Upper lobe of left lung (tissue), 6 donors: ENCODE results near the gene STAB2. TPM values are rescaled to one million over a fixed set of nuclear protein-coding genes. Genes with fewer than 3 reads are reported as not detected.

ENCODE experiments used
- ATAC-seq, 2 donors: fragments of 200-7000 bp; cut with Tn5 transposase; one replicate each; pipeline ENCODE4 v1.9.1; 2022; ENCODE audit warnings: mild to moderate bottlenecking in 2 of 2, moderate library complexity in 2 of 2; ENCODE audit not compliant: low FRiP score in 2 of 2
- DNase-seq, 2 donors: peaks; one replicate each; pipeline ENCODE4 v3.0.0-alpha.2; 2019 to 2020
- H3K27ac ChIP-seq, 4 donors: fragments of 200-600 bp; sonication (generic); one replicate each; pipeline ENCODE4 v1.5.1; 2016 to 2019
- H3K27me3 ChIP-seq, 4 donors: fragments of 200-600 bp; sonication (generic); one replicate each; pipeline ENCODE4 v1.5.1; 2017 to 2019
- H3K36me3 ChIP-seq, 4 donors: fragments of 200-600 bp; sonication (generic); one replicate each; pipeline ENCODE4 v1.5.1; 2016 to 2019
- H3K4me1 ChIP-seq, 4 donors: fragments of 200-600 bp; sonication (generic); one replicate each; pipeline ENCODE4 v1.5.1; 2018 to 2019
- H3K4me3 ChIP-seq, 4 donors: fragments of 200-600 bp; sonication (generic); one replicate each; pipeline ENCODE4 v1.5.1; 2017 to 2019; ENCODE audit warnings: mild to moderate bottlenecking in 2 of 4, moderate library complexity in 1 of 4
- H3K9me3 ChIP-seq, 4 donors: fragments of 200-600 bp; sonication (generic); one replicate each; pipeline ENCODE4 v1.5.1; 2018 to 2019
- CTCF ChIP-seq, 6 experiments: fragments of 450-650 bp in 4 of 6; fragments of 200-600 bp in 2 of 6; sonication (generic) in 2 of 6; IDR thresholded peaks; one replicate each; pipeline ENCODE4 v1.5.1; 2016 to 2019; ENCODE audit warnings: antibody characterized with exemption in 6 of 6
- EP300 ChIP-seq, 4 donors: sonication (generic); formaldehyde crosslinking; IDR thresholded peaks; one replicate each; pipeline ENCODE4 v1.5.1; 2017; ENCODE audit warnings: antibody characterized with exemption in 4 of 4, control low read depth in 2 of 4
- POLR2A ChIP-seq, 4 donors: fragments of 450-650 bp; IDR thresholded peaks; one replicate each; pipeline ENCODE4 v1.5.1; 2016 to 2017; ENCODE audit warnings: antibody characterized with exemption in 4 of 4, mild to moderate bottlenecking in 2 of 4
- POLR2AphosphoS5 ChIP-seq, 2 donors: sonication (generic); formaldehyde crosslinking; IDR thresholded peaks; one replicate each; pipeline ENCODE4 v1.5.1; 2017; ENCODE audit warnings: antibody characterized with exemption in 2 of 2
- WGBS, 2 donors: methylation state at CpG; one replicate each; pipeline ENCODE4 v1.1.5; 2017 to 2018; 5-methylcytosine and 5-hydroxymethylcytosine counted together
- total RNA-seq, 6 donors: library from RNA; depleted of rRNA in 4 of 6; stranded (reverse); fragments of >200 nt in 4 of 6; gene quantifications; one replicate each; pipeline versions ENCODE4 v1.1.0 to v1.2.1, GENCODE V29; 2016 to 2021
- donor health status: DM: no; HTN: no; CAD: no; lungs with moderate emphysema.
- donor health status: DM: no; HTN: yes; CAD: no; lungs with severe emphysema.

Gene STAB2
- total RNA-seq, 6 donors from 2014 or later: 0.10 to 2.4 (median 0.22) TPM; not detected in 1

- H3K27ac ChIP-seq: no peak overlapping the region
- H3K4me1 ChIP-seq: peaks cover 0 to 11% (median 1%) of the 10 kb centered on the region in 4 donors
- no peaks in the 10 kb centered on the region for H3K36me3 ChIP-seq
- H3K4me3 ChIP-seq: no peak overlapping the region
- H3K9me3 ChIP-seq: no peaks in the 10 kb centered on the region
- DNase-seq (no peak), ATAC-seq (peak; percentile 59 to 71)
- TF ChIP-seq CTCF (IDR thresholded peaks at IDR 0.05): no peak
- WGBS, 2 donors: 57 to 61% methylated on average over 9 of the region's 9 CpGs
- H3K27me3 ChIP-seq: no peaks in the 10 kb centered on the region
These were observed 111.9 kb downstream of the STAB2 start for GRCh38 chr12:103698752-103699560.

- no peaks in the 10 kb centered on the region for H3K9me3 ChIP-seq
- H3K27ac ChIP-seq: no peak overlapping the region
- no peak for TF ChIP-seq EP300 (IDR thresholded peaks at IDR 0.05)
- TF ChIP-seq CTCF (IDR thresholded peaks at IDR 0.05): no peak
- no peak for TF ChIP-seq POLR2AphosphoS5 (IDR thresholded peaks at IDR 0.05)
- TF ChIP-seq POLR2A (IDR thresholded peaks at IDR 0.05): no peak
- 76 to 84% methylated on average over 2 of the region's 2 CpGs for WGBS, 2 donors
- DNase-seq (no peak), ATAC-seq (no peak)
- no peaks in the 10 kb centered on the region for H3K27me3 ChIP-seq
- no peaks in the 10 kb centered on the region for H3K4me1 ChIP-seq
- no peak overlapping the region for H3K4me3 ChIP-seq
- no peaks in the 10 kb centered on the region for H3K36me3 ChIP-seq
These were observed 118.0 kb downstream of the STAB2 start for GRCh38 chr12:103705098-103705497.

- no peak for TF ChIP-seq EP300 (IDR thresholded peaks at IDR 0.05)
- no peak for TF ChIP-seq CTCF (IDR thresholded peaks at IDR 0.05)
- TF ChIP-seq POLR2AphosphoS5 (IDR thresholded peaks at IDR 0.05): no peak
- TF ChIP-seq POLR2A (IDR thresholded peaks at IDR 0.05): no peak
- DNase-seq: no peak
- no peaks in the 10 kb centered on the region for H3K36me3 ChIP-seq
- ATAC-seq: no peak
- no peak overlapping the region for H3K4me3 ChIP-seq
- WGBS, 2 donors: 83 to 84% methylated on average over 2 of the region's 2 CpGs
- no peaks in the 10 kb centered on the region for H3K27me3 ChIP-seq
- no peaks in the 10 kb centered on the region for H3K9me3 ChIP-seq
- H3K27ac ChIP-seq: no peak overlapping the region
- no peaks in the 10 kb centered on the region for H3K4me1 ChIP-seq
These were observed 118.9 kb downstream of the STAB2 start for GRCh38 chr12:103705927-103706326.

- Histone ChIP-seq H3K4me3 (no peak overlapping the region), H3K27me3 (no peaks in the 10 kb centered on the region), H3K4me1 (no peaks in the 10 kb centered on the region), H3K36me3 (no peaks in the 10 kb centered on the region), H3K27ac (no peak overlapping the region), H3K9me3 (no peaks in the 10 kb centered on the region)
- no peak for ATAC-seq
- TF ChIP-seq POLR2A (IDR thresholded peaks at IDR 0.05): no peak
- no peak for TF ChIP-seq CTCF (IDR thresholded peaks at IDR 0.05)
- DNase-seq: no peak
These were observed 120.4 kb downstream of the STAB2 start for GRCh38 chr12:103707446-103707845.

- Histone ChIP-seq H3K36me3 (no peaks in the 10 kb centered on the region), H3K4me3 (no peak overlapping the region), H3K27ac (no peak overlapping the region), H3K4me1 (no peaks in the 10 kb centered on the region), H3K27me3 (no peaks in the 10 kb centered on the region), H3K9me3 (no peaks in the 10 kb centered on the region)
- ATAC-seq: no peak
- 100% methylated on average over 1 of the region's 1 CpG for WGBS, 2 donors
- TF ChIP-seq POLR2AphosphoS5 (IDR thresholded peaks at IDR 0.05) (no peak), EP300 (IDR thresholded peaks at IDR 0.05) (no peak), POLR2A (IDR thresholded peaks at IDR 0.05) (no peak), CTCF (IDR thresholded peaks at IDR 0.05) (no peak)
- DNase-seq: no peak
These were observed 123.5 kb downstream of the STAB2 start for GRCh38 chr12:103710544-103710943.
